ENCODE results near the gene NTSR1.

GRCh38 chr20:62805155-62805710, 96.6 kb downstream of the NTSR1 start:
- TF ChIP-seq CTCF (IDR thresholded peaks at IDR 0.05) (no peak), POLR2A (IDR thresholded peaks at IDR 0.05) (no peak)

All from ovary (tissue), 3 donors.